Activated CD4-positive, alpha-beta T cell treated with anti-CD3 and anti-CD28 coated beads, Interleukin-2, Interleukin-4, amounts not matched to agents 100 ng/mL and 50 ng/mL, durations not matched to agents 16 hours and 8 hours (primary cell): Measurements from ENCODE around the gene SNU13.
"Not testable (repeated sequence)": the region's sequence is repeated elsewhere in the genome, so short reads cannot be mapped to it uniquely, and the experiment has no call there.

Experiments
- DNase-seq: peaks from one replicate; pipeline ENCODE4 v3.0.0-alpha.2; 2020; ENCODE audit warnings: low spot score

The SNU13 gene

GRCh38 chr22:41688365-41689211 lies at the start of gene SNU13:
SNU13 (minus strand) TSS chr22:41688867; CDS start chr22:41688796, 71 bp downstream.
- peak; percentile 95 for DNase-seq

GRCh38 chr22:41733241-41733640 lies 44.6 kb upstream of the SNU13 start:
- not testable (repeated sequence) for DNase-seq

- no peak for DNase-seq
Measured at GRCh38 chr22:41732096-41732772, 43.6 kb upstream of the SNU13 start.

- DNase-seq, result no peak
Measured at GRCh38 chr22:41731609-41732008, 42.9 kb upstream of the SNU13 start.

- no peak for DNase-seq
Measured at GRCh38 chr22:41725510-41726110, 36.9 kb upstream of the SNU13 start.

GRCh38 chr22:41722496-41722895 lies 33.8 kb upstream of the SNU13 start:
- no peak for DNase-seq

- DNase-seq, result no peak
Measured at GRCh38 chr22:41713004-41713403, 24.3 kb upstream of the SNU13 start.

- no peak for DNase-seq
Measured at GRCh38 chr22:41709341-41709740, 20.7 kb upstream of the SNU13 start.

GRCh38 chr22:41702763-41703162 lies 14.1 kb upstream of the SNU13 start:
- DNase-seq, result no peak

- DNase-seq, result no peak
Measured at GRCh38 chr22:41700108-41700364, 11.4 kb upstream of the SNU13 start.

GRCh38 chr22:41699264-41700107 lies 10.8 kb upstream of the SNU13 start, which contains the start of gene MEI1:
MEI1 (plus strand) TSS chr22:41699503; CDS start chr22:41699539, 36 bp downstream.
- peak; percentile 92 for DNase-seq

- peak; percentile 91 for DNase-seq
Measured at GRCh38 chr22:41697126-41697775, 8.6 kb upstream of the SNU13 start.

- DNase-seq, result no peak
Measured at GRCh38 chr22:41696703-41697102, 8.0 kb upstream of the SNU13 start.

- DNase-seq, result no peak
Measured at GRCh38 chr22:41695211-41695610, 6.5 kb upstream of the SNU13 start.

GRCh38 chr22:41690476-41690875 lies 1.8 kb upstream of the SNU13 start:
- no peak for DNase-seq

GRCh38 chr22:41687901-41688364 lies 734 bp downstream of the SNU13 start:
- no peak for DNase-seq

- DNase-seq, result not testable (repeated sequence)
Measured at GRCh38 chr22:41686890-41687289, 1.8 kb downstream of the SNU13 start.

GRCh38 chr22:41684194-41684593 lies 4.5 kb downstream of the SNU13 start:
- DNase-seq, result no peak

- no peak for DNase-seq
Measured at GRCh38 chr22:41683616-41684015, 5.1 kb downstream of the SNU13 start.

- no peak for DNase-seq
Measured at GRCh38 chr22:41683052-41683451, 5.6 kb downstream of the SNU13 start.

- DNase-seq, result peak; percentile 82
Measured at GRCh38 chr22:41682033-41682807, 6.4 kb downstream of the SNU13 start.
